ENCODE measurements around the gene SLC10A1.
"Not testable (repeated sequence)": the region's sequence is repeated elsewhere in the genome, so short reads cannot be mapped to it uniquely, and the experiment has no call there.

SLC10A1 gene

GRCh38 chr14:69769623-69770022, 27.4 kb downstream of the SLC10A1 start:
- no peak for DNase-seq (ENCODE audit: low spot score)

GRCh38 chr14:69768873-69769272, 28.2 kb downstream of the SLC10A1 start:
- no peak for DNase-seq (ENCODE audit: low spot score)

GRCh38 chr14:69767369-69767999, 29.6 kb downstream of the SLC10A1 start:
- peak; percentile 91 for DNase-seq (ENCODE audit: low spot score)

GRCh38 chr14:69766984-69767368, 30.1 kb downstream of the SLC10A1 start, which contains the start of gene SRSF5:
TSS of gene SRSF5 (plus strand) at chr14:69767142. CDS start at chr14:69768157, 1,015 bp downstream.
- DNase-seq (ENCODE audit: low spot score) = peak; percentile 97

GRCh38 chr14:69763761-69764510, 33.1 kb downstream of the SLC10A1 start:
- no peak for DNase-seq (ENCODE audit: low spot score)

GRCh38 chr14:69760810-69761209, 36.2 kb downstream of the SLC10A1 start:
- no peak for DNase-seq (ENCODE audit: low spot score)

GRCh38 chr14:69756298-69756697, 40.7 kb downstream of the SLC10A1 start:
- no peak for DNase-seq (ENCODE audit: low spot score)

GRCh38 chr14:69755784-69756183, 41.3 kb downstream of the SLC10A1 start:
- no peak for DNase-seq (ENCODE audit: low spot score)

GRCh38 chr14:69755296-69755695, 41.7 kb downstream of the SLC10A1 start:
- no peak for DNase-seq (ENCODE audit: low spot score)

GRCh38 chr14:69754487-69754886, 42.6 kb downstream of the SLC10A1 start:
- no peak for DNase-seq (ENCODE audit: low spot score)

- no peak for DNase-seq (ENCODE audit: low spot score)
Measured at GRCh38 chr14:69753860-69754259, 43.2 kb downstream of the SLC10A1 start.

- no peak for DNase-seq (ENCODE audit: low spot score)
Measured at GRCh38 chr14:69752773-69753172, 44.3 kb downstream of the SLC10A1 start.

GRCh38 chr14:69750495-69750894, 46.5 kb downstream of the SLC10A1 start:
- DNase-seq (ENCODE audit: low spot score) = no peak

- DNase-seq (ENCODE audit: low spot score) = no peak
Measured at GRCh38 chr14:69749956-69750355, 47.1 kb downstream of the SLC10A1 start.

GRCh38 chr14:69741055-69741454, 56.0 kb downstream of the SLC10A1 start:
- no peak for DNase-seq (ENCODE audit: low spot score)

- not testable (repeated sequence) for DNase-seq (ENCODE audit: low spot score)
Measured at GRCh38 chr14:69736405-69736804, 60.6 kb downstream of the SLC10A1 start.

- not testable (repeated sequence) for DNase-seq (ENCODE audit: low spot score)
Measured at GRCh38 chr14:69731919-69732598, 65.0 kb downstream of the SLC10A1 start.

GRCh38 chr14:69727860-69728259, 69.2 kb downstream of the SLC10A1 start:
- no peak for DNase-seq (ENCODE audit: low spot score)

- peak; percentile 55 for DNase-seq (ENCODE audit: low spot score)
Measured at GRCh38 chr14:69726761-69727511, 70.1 kb downstream of the SLC10A1 start.
